DND-41 (cell line): ENCODE measurements around the gene ABLIM2.

Experiments
- ATAC-seq: fragments of 200-7000 bp; cut with Tn5 transposase; 3 replicates; pipeline ENCODE4 v1.9.1; 2021; ENCODE audit warnings: low read depth; ENCODE audit not compliant: insufficient read depth
- DNase-seq: peaks from one replicate; pipeline ENCODE4 v3.0.0-alpha.2; 2020
- H2AFZ ChIP-seq: 2 replicates; pipeline ENCODE4 v1.6.0; 2012; ENCODE audit warnings: low read depth, low read length
- H3K27ac ChIP-seq: 2 replicates; pipeline ENCODE4 v1.5.1; 2012; ENCODE audit warnings: low read length, inconsistent platforms
- H3K27me3 ChIP-seq: fragments of 200-600 bp; sonication (generic); 2 replicates; pipeline ENCODE4 v1.6.0; 2012; ENCODE audit warnings: low read length, mild to moderate bottlenecking, inconsistent platforms; ENCODE audit not compliant: insufficient read depth, poor library complexity
- H3K36me3 ChIP-seq: 2 replicates; pipeline ENCODE4 v1.5.1; 2012; ENCODE audit warnings: low read length, inconsistent platforms; ENCODE audit not compliant: insufficient read depth
- H3K4me1 ChIP-seq: 2 replicates; pipeline ENCODE4 v1.5.1; 2012; ENCODE audit warnings: mild to moderate bottlenecking, low read length; ENCODE audit not compliant: insufficient read depth
- H3K4me2 ChIP-seq: 2 replicates; pipeline ENCODE4 v1.6.0; 2012; ENCODE audit warnings: mild to moderate bottlenecking, moderate library complexity, low read length, inconsistent platforms; ENCODE audit not compliant: insufficient read depth
- H3K4me3 ChIP-seq, 2 experiments: fragments of 200-600 bp in 1 of 2; shearing (Covaris generic) in 1 of 2; 2 replicates each; pipeline ENCODE4 v1.5.1; 2012 to 2016; ENCODE audit warnings: inconsistent platforms in 2 of 2, low read length in 2 of 2, mild to moderate bottlenecking in 2 of 2, low read depth in 1 of 2, moderate library complexity in 1 of 2
- H3K79me2 ChIP-seq: 2 replicates; pipeline ENCODE4 v1.6.0; 2012; ENCODE audit warnings: low read length, inconsistent platforms; ENCODE audit not compliant: insufficient read depth
- H3K9ac ChIP-seq: 2 replicates; pipeline ENCODE4 v1.6.0; 2012; ENCODE audit warnings: low read depth, mild to moderate bottlenecking, inconsistent platforms, low read length, moderate library complexity
- H3K9me3 ChIP-seq: 2 replicates; pipeline ENCODE4 v1.5.1; 2012; ENCODE audit warnings: low read length, moderate library complexity, mild to moderate bottlenecking, inconsistent platforms; ENCODE audit not compliant: insufficient read depth, severe bottlenecking
- H4K20me1 ChIP-seq: 2 replicates; pipeline ENCODE4 v1.6.0; 2012; ENCODE audit warnings: low read length; ENCODE audit not compliant: insufficient read depth
- CTCF ChIP-seq: IDR thresholded peaks from 2 replicates; pipeline ENCODE4 v1.5.1; 2012; ENCODE audit warnings: borderline replicate concordance, low read length, moderate library complexity, mild to moderate bottlenecking; ENCODE audit not compliant: poor library complexity, severe bottlenecking; ENCODE audit errors: extremely low read depth
- EZH2 ChIP-seq: IDR thresholded peaks from 3 replicates; pipeline ENCODE4 v1.6.1; 2012; ENCODE audit warnings: borderline replicate concordance, low read depth, mild to moderate bottlenecking, moderate library complexity, low read length, inconsistent platforms; ENCODE audit not compliant: severe bottlenecking

Gene ABLIM2

DNA sequence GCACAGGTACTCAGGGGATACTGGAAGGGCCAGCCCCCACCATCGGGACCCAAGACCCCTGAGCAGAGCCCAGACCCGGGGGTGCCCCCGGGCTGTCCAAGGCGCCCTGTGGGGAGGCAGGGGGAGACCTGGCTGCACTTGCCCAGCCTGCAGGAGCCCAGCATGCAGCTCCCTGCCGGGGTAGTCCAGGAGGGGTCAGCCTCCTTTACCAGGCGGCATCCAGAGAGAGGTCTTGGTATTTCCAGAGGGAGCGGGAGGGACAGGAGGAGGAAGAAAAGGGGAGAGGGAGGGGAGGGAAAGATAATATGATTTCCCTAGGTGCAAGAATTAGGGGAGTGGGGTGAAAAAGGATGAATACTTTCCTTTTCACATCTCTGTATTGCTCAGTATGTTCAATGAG lies 97.5 kb downstream of the ABLIM2 start:
- no peak overlapping the region for H3K27ac ChIP-seq
- no peak for ATAC-seq
- TF ChIP-seq EZH2 (no peak), CTCF (no peak)
- no peaks in the 10 kb centered on the region for H3K4me1 ChIP-seq
- no peaks in the 10 kb centered on the region for H3K27me3 ChIP-seq
- H3K36me3 ChIP-seq = no peaks in the 10 kb centered on the region
- H3K4me3 ChIP-seq = no peak overlapping the region
- no peak overlapping the region for H3K4me2 ChIP-seq
- no peak overlapping the region for H3K9ac ChIP-seq
- no peak overlapping the region for H2AFZ ChIP-seq
- no peaks in the 10 kb centered on the region for H3K79me2 ChIP-seq
- no peaks in the 10 kb centered on the region for H4K20me1 ChIP-seq
- DNase-seq = no peak
- H3K9me3 ChIP-seq = peaks cover 15% of the 10 kb centered on the region

- H2AFZ ChIP-seq = no peak overlapping the region
- H3K4me2 ChIP-seq = no peak overlapping the region
- TF ChIP-seq CTCF (no peak), EZH2 (no peak)
- H3K4me1 ChIP-seq = no peaks in the 10 kb centered on the region
- ATAC-seq = no peak
- no peaks in the 10 kb centered on the region for H4K20me1 ChIP-seq
- no peaks in the 10 kb centered on the region for H3K79me2 ChIP-seq
- H3K9me3 ChIP-seq = peaks cover 15% of the 10 kb centered on the region
- no peak for DNase-seq
- no peaks in the 10 kb centered on the region for H3K36me3 ChIP-seq
- H3K27ac ChIP-seq = no peak overlapping the region
- no peak overlapping the region for H3K4me3 ChIP-seq
- H3K27me3 ChIP-seq = no peaks in the 10 kb centered on the region
- no peak overlapping the region for H3K9ac ChIP-seq
Observed at GRCh38 chr4:8060632-8061031, 98.0 kb downstream of the ABLIM2 start.

GRCh38 chr4:8058031-8058479 lies 100.6 kb downstream of the ABLIM2 start:
- H3K79me2 ChIP-seq = no peaks in the 10 kb centered on the region
- H3K9ac ChIP-seq = no peak overlapping the region
- H2AFZ ChIP-seq = no peak overlapping the region
- H3K9me3 ChIP-seq = peaks cover 7% of the 10 kb centered on the region
- H3K27ac ChIP-seq = no peak overlapping the region
- no peaks in the 10 kb centered on the region for H3K27me3 ChIP-seq
- H3K4me1 ChIP-seq = no peaks in the 10 kb centered on the region
- H4K20me1 ChIP-seq = no peaks in the 10 kb centered on the region
- DNase-seq = no peak
- H3K4me2 ChIP-seq = no peak overlapping the region
- H3K4me3 ChIP-seq = no peak overlapping the region
- no peak for ATAC-seq
- H3K36me3 ChIP-seq = no peaks in the 10 kb centered on the region
- TF ChIP-seq CTCF (no peak), EZH2 (no peak)

DNA sequence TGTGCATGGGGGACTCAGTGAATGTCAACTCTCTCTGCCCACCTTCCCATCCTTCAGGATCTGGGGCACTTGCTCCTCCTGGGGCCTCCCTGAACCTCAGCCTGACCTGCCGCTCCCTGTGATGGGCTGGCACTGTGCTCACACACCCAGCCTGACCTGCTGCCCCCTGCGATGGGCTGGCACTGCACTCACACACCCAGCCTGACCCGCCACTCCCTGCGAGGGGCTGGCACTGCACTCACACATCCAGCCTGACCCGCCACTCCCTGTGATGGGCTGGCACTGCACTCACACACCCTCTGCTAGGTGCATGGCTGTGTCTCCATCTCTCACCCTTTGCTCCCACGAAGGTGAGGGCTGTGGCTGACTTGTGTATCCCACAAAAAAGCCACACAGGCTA lies 103.4 kb downstream of the ABLIM2 start:
- Histone ChIP-seq H3K9me3 (peaks cover 7% of the 10 kb centered on the region), H3K79me2 (no peaks in the 10 kb centered on the region), H3K4me2 (no peak overlapping the region), H4K20me1 (no peaks in the 10 kb centered on the region), H2AFZ (no peak overlapping the region), H3K27me3 (no peaks in the 10 kb centered on the region), H3K9ac (no peak overlapping the region), H3K27ac (no peak overlapping the region), H3K36me3 (no peaks in the 10 kb centered on the region), H3K4me1 (no peaks in the 10 kb centered on the region), H3K4me3 (no peak overlapping the region)
- ATAC-seq (no peak), DNase-seq (no peak)
- TF ChIP-seq EZH2 = no peak
- no peak for TF ChIP-seq CTCF
